HG03378 (cell line): Measurements from ENCODE around the gene CATSPER3.

Experiments
- ATAC-seq: cut with Tn5 transposase; IDR thresholded peaks from one replicate; pipeline ENCODE4 v1.9.1; 2021; ENCODE audit warnings: mild to moderate bottlenecking, moderate library complexity; ENCODE audit not compliant: unreplicated experiment

The CATSPER3 gene

GRCh38 chr5:135027697-135028615 is 60.2 kb downstream of the CATSPER3 start:
- ATAC-seq: no peak

GRCh38 chr5:135028791-135029476 is 61.2 kb downstream of the CATSPER3 start:
- ATAC-seq: no peak

- no peak for ATAC-seq
These were observed 61.9 kb downstream of the CATSPER3 start for GRCh38 chr5:135029477-135030122.

- ATAC-seq: no peak
These were observed 62.6 kb downstream of the CATSPER3 start for GRCh38 chr5:135030123-135030955.

- ATAC-seq: no peak
These were observed 63.5 kb downstream of the CATSPER3 start for GRCh38 chr5:135030956-135031812.

GRCh38 chr5:135031813-135032694 is 64.3 kb downstream of the CATSPER3 start:
- no peak for ATAC-seq

GRCh38 chr5:135032695-135032998 is 64.9 kb downstream of the CATSPER3 start:
- no peak for ATAC-seq

GRCh38 chr5:135032999-135033861 is 65.5 kb downstream of the CATSPER3 start:
- ATAC-seq: no peak

GRCh38 chr5:135033901-135034235 is 66.2 kb downstream of the CATSPER3 start, which contains the start of gene PITX1:
Gene PITX1 (minus strand): TSS chr5:135034228. CDS start chr5:135033881, 347 bp downstream.
- no peak for ATAC-seq

GRCh38 chr5:135034236-135034962 is 66.7 kb downstream of the CATSPER3 start:
- ATAC-seq: no peak

GRCh38 chr5:135034963-135035677 is 67.4 kb downstream of the CATSPER3 start:
- no peak for ATAC-seq

- ATAC-seq: no peak
These were observed 67.9 kb downstream of the CATSPER3 start for GRCh38 chr5:135035678-135036030.

GRCh38 chr5:135036405-135036804 is 68.7 kb downstream of the CATSPER3 start:
- ATAC-seq: no peak

- no peak for ATAC-seq
These were observed 70.0 kb downstream of the CATSPER3 start for GRCh38 chr5:135037519-135038204.

GRCh38 chr5:135038205-135038812 is 70.6 kb downstream of the CATSPER3 start:
- no peak for ATAC-seq

GRCh38 chr5:135038813-135039270 is 71.1 kb downstream of the CATSPER3 start:
- ATAC-seq: no peak
